Measurements from ENCODE around the gene MPHOSPH6.
"Not testable (repeated sequence)": the region's sequence is repeated elsewhere in the genome, so short reads cannot be mapped to it uniquely, and the experiment has no call there.

Gene MPHOSPH6

DNA sequence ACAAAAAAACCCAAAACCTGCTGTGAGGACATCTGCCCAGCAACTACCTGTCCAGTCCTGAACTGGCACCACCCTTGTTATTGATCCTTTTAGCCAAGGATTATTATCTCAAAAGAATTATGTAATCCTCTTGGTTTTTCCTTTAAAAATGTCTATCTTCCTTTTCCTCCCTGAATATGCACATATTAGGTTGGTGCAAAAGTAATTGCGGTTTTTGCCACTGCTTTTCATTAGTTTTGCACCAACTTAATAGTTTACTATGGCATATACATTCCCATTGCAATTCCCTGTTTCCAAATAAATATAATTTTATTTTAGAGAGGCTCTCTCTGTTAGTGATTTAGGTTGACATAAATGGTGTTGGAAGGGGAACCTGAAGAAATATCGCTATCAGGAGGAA lies 51.3 kb downstream of the MPHOSPH6 start:
- DNase-seq (ENCODE audit: low spot score), result no peak

DNA sequence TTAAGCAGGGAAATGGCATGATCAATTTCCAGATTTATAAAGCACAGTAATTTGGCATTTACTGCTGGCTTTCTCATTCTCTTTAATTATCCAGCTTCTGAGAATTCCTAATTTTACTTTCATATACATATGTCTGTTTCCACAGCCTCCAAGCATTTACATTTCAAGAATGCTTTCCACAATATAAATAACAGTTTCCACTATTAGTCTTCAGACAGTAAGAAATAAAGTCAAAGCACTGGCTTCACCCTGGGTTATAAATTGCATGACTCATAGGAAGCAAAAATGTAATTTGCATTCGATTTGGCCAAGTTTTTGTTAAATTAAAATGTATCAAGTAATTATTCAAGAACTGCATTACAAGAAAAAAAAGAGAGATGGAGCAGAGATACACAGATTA lies 53.5 kb downstream of the MPHOSPH6 start:
- DNase-seq (ENCODE audit: low spot score), result no peak

DNA sequence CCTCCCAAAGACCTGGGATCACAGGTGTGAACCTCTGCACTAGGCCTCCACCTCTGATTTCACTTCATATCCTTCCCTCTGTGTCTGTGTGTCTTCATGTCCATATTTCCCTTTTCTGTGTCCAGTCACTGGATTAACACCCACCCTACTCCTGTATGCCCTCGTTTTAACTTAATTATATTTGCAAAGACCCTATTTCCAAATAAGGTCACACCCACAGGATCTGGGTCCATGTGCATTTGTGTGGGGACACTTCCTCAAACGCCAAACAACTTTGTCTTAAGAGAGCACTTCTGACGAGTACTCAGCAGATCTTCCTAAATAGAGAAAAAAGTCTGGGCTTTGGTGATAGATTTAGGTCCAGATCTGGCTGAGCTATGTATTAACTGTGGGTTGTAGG lies 56.3 kb downstream of the MPHOSPH6 start:
- DNase-seq (ENCODE audit: low spot score), result no peak

DNA sequence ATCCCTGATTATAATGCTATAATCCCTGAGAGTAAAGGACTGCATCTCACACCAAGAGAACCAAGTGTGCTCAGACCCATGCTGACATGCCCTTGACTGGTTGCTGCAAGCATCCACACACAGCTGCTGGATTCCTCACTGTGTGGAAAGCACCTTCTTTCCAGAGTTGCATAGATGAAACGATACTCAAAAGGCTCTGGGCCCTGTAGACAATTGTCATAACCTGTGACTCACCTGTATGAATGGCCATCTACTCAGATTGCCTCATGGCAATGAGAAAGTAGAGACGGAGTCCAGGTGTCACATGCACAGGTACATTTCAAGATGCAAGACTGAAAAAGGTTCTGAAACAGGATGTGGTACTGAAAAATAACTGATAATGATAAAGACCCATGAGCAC lies 58.1 kb downstream of the MPHOSPH6 start:
- no peak for DNase-seq (ENCODE audit: low spot score)

DNA sequence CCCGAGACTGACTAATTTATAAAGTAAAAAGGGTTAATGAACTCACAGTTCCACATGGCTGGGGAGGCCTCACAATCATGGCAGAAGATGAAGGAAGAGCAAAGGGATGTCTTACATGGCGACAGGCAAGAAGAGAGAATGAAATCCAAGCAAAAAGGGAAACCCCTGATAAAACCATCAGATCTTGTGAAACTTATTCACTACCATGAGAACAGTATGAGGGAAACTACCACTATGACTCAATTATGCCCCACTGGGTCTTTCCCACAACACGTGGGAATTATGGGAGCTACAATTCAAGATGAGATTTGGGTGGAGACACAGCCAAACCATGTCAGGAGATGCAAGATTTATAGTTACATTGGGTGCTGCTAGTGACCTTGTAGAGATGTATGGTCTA lies 60.8 kb downstream of the MPHOSPH6 start:
- DNase-seq (ENCODE audit: low spot score), result not testable (repeated sequence)

DNA sequence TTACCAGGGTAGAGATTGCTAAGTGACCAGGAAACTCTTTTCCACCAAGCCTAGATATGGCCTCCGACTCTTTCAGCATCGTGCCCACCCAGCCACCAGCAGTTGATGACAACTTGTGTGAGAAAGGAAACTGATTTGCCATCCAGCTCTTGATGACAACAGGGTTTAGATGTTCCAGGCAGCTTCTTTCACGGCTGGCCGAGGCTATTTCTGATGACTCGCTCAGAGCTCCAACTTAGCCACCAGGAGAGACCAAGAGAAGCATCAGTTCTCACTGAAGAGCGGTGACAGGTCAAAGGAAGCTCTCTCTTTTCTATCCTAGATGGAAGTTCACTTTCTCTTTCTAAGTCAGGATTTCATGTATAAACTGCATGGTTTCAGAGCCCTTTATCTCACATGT lies 61.2 kb downstream of the MPHOSPH6 start:
- DNase-seq (ENCODE audit: low spot score), result no peak

DNA sequence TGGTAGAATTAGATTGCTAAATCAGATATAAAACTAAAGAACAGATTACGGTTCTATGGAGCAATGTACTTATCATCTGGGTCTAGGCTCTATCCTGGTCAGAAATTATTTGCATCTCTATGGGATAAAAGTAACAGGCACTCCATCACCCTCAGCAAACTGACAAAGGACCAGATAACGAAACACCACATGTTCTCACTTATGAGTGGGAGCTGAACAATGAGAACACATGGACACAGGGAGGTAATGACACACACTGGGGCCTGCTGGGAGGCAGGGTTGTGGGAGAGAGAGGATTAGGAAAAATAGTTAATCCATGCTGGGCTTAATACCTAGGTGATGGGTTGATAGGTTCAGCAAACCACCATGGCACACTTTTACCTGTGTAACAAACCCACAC lies 61.9 kb downstream of the MPHOSPH6 start:
- DNase-seq (ENCODE audit: low spot score), result peak; percentile 44

DNA sequence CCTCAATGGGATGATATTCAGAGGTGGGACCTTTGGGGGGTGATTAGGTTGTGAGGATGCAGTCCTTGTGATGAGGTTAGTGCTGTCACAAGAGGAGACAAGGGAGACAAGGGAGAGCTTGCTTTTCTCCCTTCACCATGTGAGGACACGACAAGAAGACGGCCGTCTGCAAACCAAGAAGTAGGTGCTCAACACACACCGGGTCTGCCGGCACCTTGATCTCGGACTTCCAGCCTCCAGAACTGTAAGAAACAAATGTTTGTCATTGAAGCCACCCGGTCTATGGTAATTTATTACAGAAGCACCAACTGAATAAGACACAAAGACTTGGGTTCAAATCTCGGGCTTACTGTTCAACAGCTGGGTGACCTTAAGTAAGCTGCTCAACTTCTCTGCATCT lies 64.9 kb downstream of the MPHOSPH6 start:
- DNase-seq (ENCODE audit: low spot score), result no peak
